H9 (cell line): ENCODE data around the gene HLF. TPM values are rescaled to one million over a fixed set of nuclear protein-coding genes. Genes with fewer than 3 reads are reported as not detected.

Experiments
- DNase-seq: peaks from one replicate; pipeline ENCODE4 v3.0.0-alpha.2; 2017
- H2AFZ ChIP-seq: one replicate; pipeline ENCODE4 v1.6.1; 2013; ENCODE audit warnings: mild to moderate bottlenecking, low read length, control low read depth, moderate library complexity
- H2AK5ac ChIP-seq: 2 replicates; pipeline ENCODE4 v1.6.1; 2013; ENCODE audit warnings: low read length, control low read depth, mixed read lengths; ENCODE audit not compliant: insufficient read length
- H2BK120ac ChIP-seq: one replicate; pipeline ENCODE4 v1.6.1; 2013; ENCODE audit warnings: low read depth, mild to moderate bottlenecking, low read length, control low read depth, inconsistent platforms; ENCODE audit not compliant: poor library complexity, severe bottlenecking
- H2BK12ac ChIP-seq: 2 replicates; pipeline ENCODE4 v1.6.1; 2013; ENCODE audit warnings: low read length, control low read depth, mixed read lengths, low read depth; ENCODE audit not compliant: insufficient read length
- H2BK15ac ChIP-seq: 2 replicates; pipeline ENCODE4 v1.6.1; 2013; ENCODE audit warnings: low read depth, low read length, control low read depth
- H2BK20ac ChIP-seq: one replicate; pipeline ENCODE4 v1.6.1; 2013; ENCODE audit warnings: low read depth, mild to moderate bottlenecking, low read length, control low read depth, inconsistent platforms; ENCODE audit not compliant: poor library complexity, severe bottlenecking
- H2BK5ac ChIP-seq: 2 replicates; pipeline ENCODE4 v1.6.1; 2013; ENCODE audit warnings: low read length, control low read depth, mixed read lengths; ENCODE audit not compliant: insufficient read length
- H3K14ac ChIP-seq: 2 replicates; pipeline ENCODE4 v1.6.1; 2013; ENCODE audit warnings: low read length, control low read depth; ENCODE audit not compliant: insufficient read depth
- H3K18ac ChIP-seq: 2 replicates; pipeline ENCODE4 v1.6.1; 2013; ENCODE audit warnings: low read depth, mild to moderate bottlenecking, mixed read lengths, low read length, control low read depth; ENCODE audit not compliant: insufficient read length
- H3K23ac ChIP-seq: 2 replicates; pipeline ENCODE4 v1.6.1; 2013; ENCODE audit warnings: low read length, control low read depth, mixed read lengths, low read depth; ENCODE audit not compliant: insufficient read length
- H3K23me2 ChIP-seq: 2 replicates; pipeline ENCODE4 v1.6.1; 2013; ENCODE audit warnings: low read depth, mild to moderate bottlenecking, mixed read lengths, low read length, control low read depth; ENCODE audit not compliant: insufficient read length, poor library complexity, severe bottlenecking
- H3K27ac ChIP-seq: 2 replicates; pipeline ENCODE4 v1.5.1; 2013; ENCODE audit warnings: low read length, control low read depth, mixed read lengths, low read depth; ENCODE audit not compliant: insufficient read length
- H3K27me3 ChIP-seq: 2 replicates; pipeline ENCODE4 v1.6.1; 2013; ENCODE audit warnings: low read length, control low read depth, inconsistent platforms; ENCODE audit not compliant: insufficient read depth
- H3K4ac ChIP-seq: 2 replicates; pipeline ENCODE4 v1.6.1; 2013; ENCODE audit warnings: low read depth, mild to moderate bottlenecking, control low read depth, inconsistent platforms, low read length, moderate library complexity
- H3K4me1 ChIP-seq: 2 replicates; pipeline ENCODE4 v1.6.1; 2013; ENCODE audit warnings: low read length, control low read depth, inconsistent platforms; ENCODE audit not compliant: insufficient read depth
- H3K4me2 ChIP-seq: 2 replicates; pipeline ENCODE4 v1.6.1; 2013; ENCODE audit warnings: low read length, control low read depth, mixed read lengths; ENCODE audit not compliant: insufficient read length, insufficient read depth
- H3K56ac ChIP-seq: 2 replicates; pipeline ENCODE4 v1.6.1; 2013; ENCODE audit warnings: low read depth, mild to moderate bottlenecking, mixed read lengths, low read length, control low read depth; ENCODE audit not compliant: insufficient read length
- H3K79me1 ChIP-seq: 2 replicates; pipeline ENCODE4 v1.6.1; 2013; ENCODE audit warnings: low read depth, mild to moderate bottlenecking, moderate library complexity, low read length, control low read depth, inconsistent platforms; ENCODE audit not compliant: insufficient read depth, poor library complexity, severe bottlenecking
- H3K79me2 ChIP-seq: 2 replicates; pipeline ENCODE4 v1.6.1; 2013; ENCODE audit warnings: low read length, control low read depth, inconsistent platforms; ENCODE audit not compliant: insufficient read depth
- H3K9ac ChIP-seq: 2 replicates; pipeline ENCODE4 v1.6.1; 2013; ENCODE audit warnings: low read length, control low read depth, mixed read lengths; ENCODE audit not compliant: insufficient read length; ENCODE audit errors: extremely low read depth
- H3K9me3 ChIP-seq: one replicate; pipeline ENCODE4 v1.6.1; 2013; ENCODE audit warnings: low read depth, low read length, inconsistent platforms; ENCODE audit not compliant: control insufficient read depth
- H3T11ph ChIP-seq: one replicate; pipeline ENCODE4 v1.6.1; 2013; ENCODE audit warnings: mild to moderate bottlenecking, low read length, control low read depth, inconsistent platforms
- H4K20me1 ChIP-seq: one replicate; pipeline ENCODE4 v1.6.1; 2013; ENCODE audit not compliant: control insufficient read depth, insufficient read length, insufficient read depth
- H4K5ac ChIP-seq: 2 replicates; pipeline ENCODE4 v1.6.1; 2013; ENCODE audit warnings: low read depth, mild to moderate bottlenecking, mixed read lengths, low read length, control low read depth; ENCODE audit not compliant: insufficient read length
- H4K8ac ChIP-seq: replicated peaks from 2 replicates; pipeline ENCODE4 v1.6.1; 2013; ENCODE audit warnings: low read length, control low read depth, mixed read lengths, low read depth; ENCODE audit not compliant: insufficient read length
- H4K91ac ChIP-seq: 2 replicates; pipeline ENCODE4 v1.6.1; 2013; ENCODE audit warnings: low read depth, mild to moderate bottlenecking, moderate library complexity, mixed read lengths, low read length, control low read depth; ENCODE audit not compliant: insufficient read length
- H3K27ac Mint-ChIP-seq, 3 experiments: 2 replicates in 2 of 3; 3 replicates in 1 of 3; pipeline ENCODE4 v1.8.0; 2020 to 2021; ENCODE audit warnings: mixed read lengths in 3 of 3, mild to moderate bottlenecking in 1 of 3, moderate library complexity in 1 of 3
- H3K27me3 Mint-ChIP-seq: 2 replicates; pipeline ENCODE4 v1.8.0; 2021; ENCODE audit warnings: low read depth, mild to moderate bottlenecking, moderate library complexity, mixed read lengths
- H3K36me3 Mint-ChIP-seq, 3 experiments: 2 replicates in 2 of 3; 3 replicates in 1 of 3; pipeline ENCODE4 v1.8.0; 2020 to 2021; ENCODE audit warnings: low read depth in 3 of 3, mixed read lengths in 3 of 3; ENCODE audit not compliant: insufficient read depth in 1 of 3
- H3K4me1 Mint-ChIP-seq, 2 experiments: 2 replicates each; pipeline ENCODE4 v1.8.0; 2020; ENCODE audit warnings: mixed read lengths in 2 of 2
- H3K4me3 Mint-ChIP-seq, 2 experiments: 2 replicates in 1 of 2; 3 replicates in 1 of 2; pipeline ENCODE4 v1.8.0; 2020 to 2021; ENCODE audit warnings: mild to moderate bottlenecking in 2 of 2, mixed read lengths in 2 of 2, moderate library complexity in 1 of 2
- H3K9me3 Mint-ChIP-seq, 2 experiments: 2 replicates in 1 of 2; 3 replicates in 1 of 2; pipeline ENCODE4 v1.8.0; 2020; ENCODE audit warnings: mild to moderate bottlenecking in 2 of 2, mixed read lengths in 2 of 2, moderate library complexity in 1 of 2
- WGBS: extraction: QIAGEN DNeasy Blood & Tissue Kit; methylation state at CpG from one replicate; pipeline ENCODE4 v1.1.7; 2013; ENCODE audit warnings: missing lambda C conversion rate, low lambda C conversion rate, mixed read lengths; ENCODE audit not compliant: insufficient read length; ENCODE audit errors: extremely low coverage; 5-methylcytosine and 5-hydroxymethylcytosine counted together
- total RNA-seq: library from RNA; stranded (reverse); gene quantifications from 2 replicates; pipeline ENCODE4 v1.2.1, GENCODE V29; 2021
- TF ChIP-seq, protein P1 (sequence below): fragments of 200-600 bp; sonication (generic); conservative IDR thresholded peaks from 3 replicates; pipeline ENCODE4 v1.8.0; 2021; ENCODE audit warnings: antibody characterized with exemption, mild to moderate bottlenecking

Gene HLF
- total RNA-seq, 1 experiment from 2014 or later, result 0.17 TPM

- no peak overlapping the region for H3K27ac ChIP-seq
- no CpG with 5 or more reads among the region's 8 CpGs for WGBS
- no peak overlapping the region for H3K56ac ChIP-seq
- Mint-ChIP-seq H3K36me3 (no peaks in the 10 kb centered on the region), H3K27me3 (peaks cover 1% of the 10 kb centered on the region), H3K9me3 (no peaks in the 10 kb centered on the region; a peak in 1 of 5 replicates), H3K27ac (no peak overlapping the region; a peak in 1 of 7 replicates), H3K4me3 (no peak overlapping the region), H3K4me1 (no peaks in the 10 kb centered on the region)
- no peak overlapping the region for H3K4ac ChIP-seq
- no peak overlapping the region for H2BK120ac ChIP-seq
- H3K9ac ChIP-seq, result no peak overlapping the region
- no peak overlapping the region for H3K4me2 ChIP-seq
- no peak for DNase-seq
- H3K9me3 ChIP-seq, result no peaks in the 10 kb centered on the region
- no peak overlapping the region for H3K23ac ChIP-seq
- H3K18ac ChIP-seq, result no peak overlapping the region
- no peak overlapping the region for H3K14ac ChIP-seq
- no peak overlapping the region for H2BK20ac ChIP-seq
- H4K8ac ChIP-seq, result no peak overlapping the region
- H3K27me3 ChIP-seq, result no peaks in the 10 kb centered on the region
- H3K23me2 ChIP-seq, result no peaks in the 10 kb centered on the region
- H4K91ac ChIP-seq, result no peak overlapping the region
- no peak overlapping the region for H2BK5ac ChIP-seq
- H4K5ac ChIP-seq, result no peak overlapping the region
- no peaks in the 10 kb centered on the region for H3K79me1 ChIP-seq
- H2AK5ac ChIP-seq, result no peak overlapping the region
- no peaks in the 10 kb centered on the region for H3K79me2 ChIP-seq
- H2BK15ac ChIP-seq, result no peak overlapping the region
- TF ChIP-seq, protein P1, sequence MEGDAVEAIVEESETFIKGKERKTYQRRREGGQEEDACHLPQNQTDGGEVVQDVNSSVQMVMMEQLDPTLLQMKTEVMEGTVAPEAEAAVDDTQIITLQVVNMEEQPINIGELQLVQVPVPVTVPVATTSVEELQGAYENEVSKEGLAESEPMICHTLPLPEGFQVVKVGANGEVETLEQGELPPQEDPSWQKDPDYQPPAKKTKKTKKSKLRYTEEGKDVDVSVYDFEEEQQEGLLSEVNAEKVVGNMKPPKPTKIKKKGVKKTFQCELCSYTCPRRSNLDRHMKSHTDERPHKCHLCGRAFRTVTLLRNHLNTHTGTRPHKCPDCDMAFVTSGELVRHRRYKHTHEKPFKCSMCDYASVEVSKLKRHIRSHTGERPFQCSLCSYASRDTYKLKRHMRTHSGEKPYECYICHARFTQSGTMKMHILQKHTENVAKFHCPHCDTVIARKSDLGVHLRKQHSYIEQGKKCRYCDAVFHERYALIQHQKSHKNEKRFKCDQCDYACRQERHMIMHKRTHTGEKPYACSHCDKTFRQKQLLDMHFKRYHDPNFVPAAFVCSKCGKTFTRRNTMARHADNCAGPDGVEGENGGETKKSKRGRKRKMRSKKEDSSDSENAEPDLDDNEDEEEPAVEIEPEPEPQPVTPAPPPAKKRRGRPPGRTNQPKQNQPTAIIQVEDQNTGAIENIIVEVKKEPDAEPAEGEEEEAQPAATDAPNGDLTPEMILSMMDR, result no peak
- no peak overlapping the region for H3T11ph ChIP-seq
- no peak overlapping the region for H2AFZ ChIP-seq
- H2BK12ac ChIP-seq, result no peak overlapping the region
- no peaks in the 10 kb centered on the region for H4K20me1 ChIP-seq
- no peaks in the 10 kb centered on the region for H3K4me1 ChIP-seq
Measured at GRCh38 chr17:55314061-55314783, 49.5 kb downstream of the HLF start.
